ENCODE measurements around the gene IL11. TPM values are rescaled to one million over a fixed set of nuclear protein-coding genes. Genes with fewer than 3 reads are reported as not detected.

IL11 gene
- polyA plus RNA-seq, 10 donors, result 0.07 to 0.66 (median 0.39) TPM; not detected in 2

DNA sequence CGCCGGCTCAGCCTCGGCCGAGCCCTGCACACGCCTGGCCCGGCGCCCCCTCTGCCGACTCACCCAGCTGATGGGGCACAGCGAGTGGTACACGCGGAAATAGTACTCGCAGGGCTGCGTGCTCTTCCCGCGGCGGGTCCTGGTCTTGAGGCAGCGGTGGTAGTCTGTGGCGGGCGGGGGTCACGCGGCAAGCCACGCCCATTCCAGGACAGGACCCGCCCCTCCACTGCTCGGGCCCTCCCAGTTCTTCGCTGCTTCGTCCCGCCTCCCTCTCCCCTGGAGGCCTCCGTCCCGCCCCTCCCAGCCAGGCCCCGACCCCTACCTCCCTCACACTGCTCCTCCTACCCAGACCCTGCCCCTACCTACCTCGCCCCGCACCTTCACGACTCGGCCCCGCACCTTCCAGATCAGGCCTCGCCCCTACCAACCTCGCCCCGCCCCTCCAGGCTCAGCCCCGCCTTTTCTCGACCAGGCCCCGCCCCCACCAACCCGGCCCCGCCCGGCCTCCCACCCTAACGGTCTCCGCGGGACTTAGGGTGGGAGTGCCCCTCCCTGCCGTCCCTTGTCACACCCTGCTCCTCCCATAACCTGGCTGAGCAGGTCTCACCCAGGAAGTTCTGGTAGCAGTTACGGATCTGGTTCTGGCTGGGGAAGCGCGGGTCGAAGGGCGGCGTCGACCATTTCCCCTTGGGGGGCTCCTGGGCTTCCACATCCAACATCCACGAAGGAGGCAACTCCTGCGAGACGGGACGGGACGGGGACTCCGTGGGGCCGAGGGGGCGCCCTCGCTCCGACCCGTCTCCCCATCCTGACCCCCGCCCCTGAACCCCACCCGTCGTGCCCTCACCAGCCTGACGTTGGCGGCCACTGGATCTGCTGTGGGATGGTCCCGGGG is 16.2 kb downstream of the IL11 start:
- DNase-seq, result peak in 1 of 3 donors; percentile 63

- DNase-seq, result no peak
Measured at GRCh38 chr19:55353356-55353802, 16.9 kb downstream of the IL11 start.

DNA sequence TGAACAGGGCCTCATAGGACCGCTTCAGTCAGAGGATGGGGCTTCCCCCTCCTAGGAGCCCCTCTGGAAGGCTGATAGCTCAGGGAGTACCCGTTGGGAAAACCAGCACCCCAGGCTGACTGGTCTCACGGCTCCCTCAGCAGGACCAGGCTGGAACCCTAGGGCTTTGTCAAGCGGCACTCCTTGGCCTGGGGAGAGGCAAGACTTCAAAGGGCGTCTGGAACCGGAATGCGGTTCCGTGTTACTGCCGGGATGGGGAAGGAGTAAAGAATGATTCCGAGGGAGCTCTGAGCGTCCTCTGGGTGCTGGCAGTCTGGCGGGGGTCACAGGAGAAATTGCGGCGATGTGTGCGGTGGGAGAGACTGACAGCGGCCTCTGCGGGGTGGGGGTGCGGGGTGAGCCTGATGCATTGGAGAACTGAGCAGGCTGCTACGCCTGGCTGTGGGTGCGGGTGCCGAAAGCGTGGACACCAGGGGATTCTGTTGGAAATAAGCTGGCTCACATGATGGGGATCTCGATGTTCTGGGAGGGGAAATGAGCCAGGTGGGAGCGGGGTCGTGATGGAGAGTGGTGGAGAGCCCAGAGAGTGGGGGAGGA is 17.6 kb downstream of the IL11 start:
- DNase-seq, result no peak

DNA sequence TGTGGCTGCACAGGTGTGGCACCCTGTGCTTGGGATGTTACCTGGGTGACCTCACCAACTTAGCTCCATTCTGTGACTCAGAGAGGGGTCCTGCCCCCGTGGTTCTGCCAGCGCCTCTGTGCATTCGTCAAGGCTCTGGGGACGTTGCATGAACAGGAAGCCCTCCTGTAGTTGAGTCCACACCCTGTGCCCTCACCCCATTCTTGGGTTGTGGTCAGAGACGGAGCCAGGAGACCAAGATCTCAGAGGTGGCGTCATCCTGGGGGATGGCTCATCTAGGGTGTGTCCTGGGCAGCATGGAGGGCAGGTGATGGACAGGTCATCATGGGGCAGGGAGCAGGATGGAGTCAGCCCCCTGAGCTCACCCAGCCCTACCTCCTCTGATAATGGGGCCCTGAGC is 18.2 kb downstream of the IL11 start:
- DNase-seq, result no peak

DNA sequence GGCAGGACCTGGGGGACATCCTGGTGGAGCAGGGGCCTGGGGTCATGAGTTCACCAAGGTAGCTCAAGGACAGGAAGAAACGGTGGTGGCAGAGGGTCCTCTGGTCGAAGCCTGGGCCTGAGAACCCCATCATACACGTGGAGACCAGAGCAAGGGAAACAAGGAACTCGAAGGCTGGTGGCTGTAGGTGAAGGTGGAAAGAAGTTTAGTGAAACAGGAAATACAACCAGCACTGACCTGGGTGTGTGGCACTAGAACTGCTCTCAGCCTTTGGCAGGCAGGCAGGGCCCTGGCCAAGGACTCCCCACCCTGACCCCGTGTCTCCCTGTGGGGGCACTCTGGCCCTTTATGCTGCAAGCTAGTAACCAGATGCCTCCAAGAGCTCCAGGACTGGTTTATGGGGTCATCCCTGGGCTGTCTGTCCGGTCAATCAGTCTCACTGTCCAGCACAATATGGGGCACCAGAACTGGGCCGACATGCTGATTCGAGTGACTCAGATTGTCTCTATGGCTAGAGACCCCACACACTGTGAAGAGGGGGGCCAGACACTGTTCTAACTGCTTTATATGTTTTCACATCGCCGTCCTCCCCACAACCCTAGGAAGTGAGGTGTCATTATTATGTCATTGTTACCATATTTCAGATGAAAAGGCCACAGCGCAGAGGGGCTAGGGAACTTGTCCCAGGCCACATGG is 19.5 kb downstream of the IL11 start:
- no peak for DNase-seq

DNA sequence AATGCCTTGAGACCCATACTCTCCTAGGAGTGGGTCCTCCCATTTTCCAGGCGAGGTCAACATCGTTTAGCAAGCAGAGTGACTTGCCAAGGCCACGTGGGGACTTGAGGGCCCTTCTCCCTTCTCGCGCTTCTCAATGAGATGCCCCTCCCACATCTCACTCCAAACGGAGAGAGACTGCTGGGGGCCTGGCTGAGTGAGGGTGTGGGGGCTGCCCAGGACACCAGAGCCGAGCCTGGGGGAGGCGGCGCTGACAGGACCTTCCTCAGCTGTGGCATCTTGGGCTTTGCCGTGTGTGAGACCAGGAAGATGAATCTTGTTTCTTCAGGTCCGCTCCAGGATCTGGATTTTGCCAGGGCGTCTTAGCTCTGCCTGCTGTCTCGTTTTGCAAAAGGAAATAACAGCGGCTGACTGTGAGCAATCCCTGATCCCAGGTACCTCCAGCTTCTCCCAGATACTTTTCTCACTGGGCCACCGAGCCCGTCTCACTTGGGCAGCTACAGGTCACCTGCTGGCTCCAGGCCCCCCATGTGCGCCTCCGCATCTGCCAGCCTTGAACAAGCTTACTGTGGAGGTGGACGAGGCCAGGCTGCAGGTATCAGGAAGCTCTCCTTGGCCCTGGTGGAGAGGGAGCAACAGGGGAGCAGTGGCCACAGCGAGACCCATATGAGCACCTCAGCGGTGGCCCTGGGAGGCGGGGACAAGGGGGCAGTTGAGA is 21.8 kb downstream of the IL11 start:
- DNase-seq, result peak in 1 of 3 donors; percentile 49

- DNase-seq, result no peak
Measured at GRCh38 chr19:55347442-55348009, 22.7 kb downstream of the IL11 start.

DNA sequence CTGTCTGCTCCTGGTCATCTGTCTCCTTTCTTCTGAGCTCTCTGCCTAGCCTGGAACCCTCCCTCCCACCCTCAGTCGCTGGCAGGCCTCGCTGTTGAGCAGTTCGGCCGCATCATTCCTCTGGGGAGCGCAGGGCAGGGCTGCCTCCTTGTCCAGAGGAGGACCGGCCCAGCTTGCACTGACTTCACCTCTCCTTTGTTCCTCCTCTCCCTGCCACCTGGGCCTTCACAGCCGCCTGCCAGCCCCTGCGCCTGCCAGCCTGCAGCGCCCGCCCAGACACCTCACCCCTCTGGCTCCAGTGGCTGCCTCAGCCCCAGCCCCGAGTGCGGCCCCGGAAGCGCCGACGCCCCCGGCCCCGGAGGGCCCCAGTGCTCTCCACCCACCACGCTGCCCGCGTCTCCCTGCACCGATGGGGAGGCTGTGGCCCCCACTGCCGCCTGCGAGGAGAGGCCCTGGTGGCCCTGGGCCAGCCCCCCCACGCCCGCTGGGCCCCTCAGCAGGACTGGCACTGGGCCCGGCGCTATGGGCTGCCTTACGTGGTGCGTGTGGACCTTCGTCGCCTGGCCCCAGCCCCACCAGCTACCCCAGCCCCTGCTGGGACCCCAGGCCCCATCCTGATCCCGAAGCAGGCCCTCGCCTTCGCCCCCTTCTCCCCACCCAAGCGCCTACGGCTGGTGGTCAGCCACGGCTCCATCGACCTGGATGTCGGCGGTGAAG is 23.4 kb downstream of the IL11 start:
- peak in 1 of 3 donors; percentile 36 for DNase-seq

DNA sequence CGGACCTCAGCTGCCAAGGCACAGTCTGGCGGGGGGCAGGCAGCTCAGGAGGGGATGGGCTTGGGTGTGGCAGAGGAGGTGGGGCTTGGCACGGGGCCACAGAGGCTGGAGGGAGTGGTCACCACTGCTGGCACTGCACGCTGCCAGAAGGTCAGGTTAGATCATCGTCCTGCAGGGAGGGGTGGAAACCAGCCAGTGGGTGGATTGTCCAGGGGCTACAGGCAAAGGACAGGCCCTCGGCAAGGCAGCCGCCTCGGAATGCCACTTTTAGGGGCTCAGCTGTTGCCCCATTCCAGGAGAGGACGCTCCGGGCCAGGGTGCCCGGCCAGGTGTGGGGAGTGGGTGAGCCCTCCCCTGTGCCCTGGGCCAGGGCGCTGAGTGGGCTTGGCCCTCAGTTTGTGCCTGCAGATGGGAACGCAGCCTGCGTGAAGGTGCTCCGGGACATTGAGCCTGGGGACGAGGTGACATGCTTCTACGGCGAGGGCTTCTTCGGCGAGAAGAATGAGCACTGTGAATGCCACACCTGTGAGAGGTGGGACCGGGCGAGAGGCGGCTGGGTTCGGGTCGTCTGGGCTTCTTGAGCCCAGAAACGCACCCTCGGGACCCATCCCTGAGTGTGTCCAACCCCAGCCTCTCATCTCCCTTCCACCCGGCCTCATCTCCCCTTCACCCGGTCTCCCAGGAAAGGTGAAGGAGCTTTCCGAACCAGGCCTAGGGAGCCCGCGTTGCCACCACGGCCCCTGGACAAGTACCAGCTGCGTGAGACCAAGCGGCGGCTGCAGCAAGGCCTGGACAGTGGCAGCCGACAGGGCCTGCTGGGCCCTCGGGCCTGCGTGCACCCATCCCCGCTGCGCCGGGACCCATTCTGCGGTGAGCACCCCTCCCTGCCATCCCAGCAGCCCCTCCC is 24.2 kb downstream of the IL11 start:
- DNase-seq, result peak; percentile 52 to 75 (median 63)

DNA sequence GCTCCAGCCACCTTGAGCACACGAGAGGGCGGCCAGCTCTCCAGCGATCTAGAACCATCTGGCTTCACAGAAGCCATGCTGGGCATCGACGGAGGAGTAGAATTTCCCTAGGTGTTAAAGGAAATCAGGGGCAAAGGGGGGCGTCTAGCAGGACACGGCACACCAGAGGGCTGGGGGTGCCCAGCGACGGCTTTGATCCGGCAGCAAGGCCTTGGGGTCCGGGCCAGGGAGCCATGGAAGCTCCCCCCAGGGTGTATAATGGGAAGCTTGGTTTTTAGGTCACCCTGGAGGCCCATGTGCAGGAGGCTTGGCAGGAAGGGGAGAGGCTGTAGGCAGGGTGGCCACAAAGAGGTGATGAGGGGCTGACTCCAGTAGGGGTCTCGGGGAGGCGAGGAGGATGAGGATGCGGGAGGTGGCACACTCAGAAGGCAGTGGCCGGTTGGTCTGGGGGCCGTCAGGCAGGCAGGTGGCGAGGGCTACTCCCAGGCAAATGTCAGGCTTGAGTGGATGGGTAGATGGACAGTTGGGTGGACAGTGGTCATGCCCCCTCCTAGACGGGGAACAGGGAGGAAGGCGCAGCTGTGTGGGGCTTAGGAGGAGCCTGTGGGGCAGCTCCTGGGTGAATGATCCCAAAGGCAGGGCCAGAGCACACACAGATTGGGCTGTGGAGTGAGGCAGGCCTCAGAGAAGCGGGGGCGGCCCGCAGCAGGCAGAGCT is 25.0 kb downstream of the IL11 start:
- DNase-seq, result no peak

DNA sequence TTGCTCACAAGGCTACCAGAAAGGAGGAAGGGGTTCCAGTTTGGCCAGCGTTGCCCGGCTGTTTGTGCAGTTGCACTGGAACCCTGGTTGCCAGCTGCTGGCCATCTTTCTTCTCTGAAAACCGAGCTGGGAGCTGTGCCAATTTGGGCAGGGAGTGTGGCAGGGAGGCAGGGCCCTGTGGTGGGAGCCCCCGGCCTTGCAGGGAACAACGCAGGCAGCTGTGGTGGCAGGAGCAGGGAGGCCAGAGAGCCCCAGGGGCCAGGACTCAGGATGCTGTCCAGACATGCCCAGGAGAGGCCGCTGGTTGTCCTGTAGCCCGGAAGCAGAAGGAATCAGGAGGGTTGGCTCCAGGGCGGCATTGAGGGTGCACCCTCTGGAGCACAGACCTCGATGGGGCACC is 25.8 kb downstream of the IL11 start:
- peak; percentile 48 to 71 (median 57) for DNase-seq

GRCh38 chr19:55341595-55342531 is 28.4 kb downstream of the IL11 start:
- DNase-seq, result no peak

DNA sequence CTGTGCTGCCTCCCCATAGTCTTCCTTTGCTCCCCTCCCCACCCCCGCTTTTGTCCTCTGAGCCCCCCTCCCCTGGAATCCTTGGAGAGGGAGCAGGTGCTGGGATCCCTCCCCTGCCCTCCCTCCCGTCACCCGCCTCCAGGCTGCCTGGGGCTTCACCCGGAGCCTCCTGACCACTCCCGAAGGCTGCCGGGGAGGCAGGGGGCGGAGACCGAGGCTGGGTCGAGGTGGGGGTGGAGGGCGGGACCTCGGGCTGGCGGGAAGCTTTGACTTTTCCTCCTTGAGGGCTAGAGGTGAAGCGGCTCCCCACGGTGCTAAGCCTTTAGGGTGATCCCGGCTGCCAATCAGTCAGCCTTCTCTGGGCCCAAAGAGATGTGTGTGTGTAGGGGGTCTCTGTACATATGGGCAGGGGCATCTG is 29.1 kb downstream of the IL11 start:
- peak; percentile 76 to 83 (median 83) for DNase-seq

DNA sequence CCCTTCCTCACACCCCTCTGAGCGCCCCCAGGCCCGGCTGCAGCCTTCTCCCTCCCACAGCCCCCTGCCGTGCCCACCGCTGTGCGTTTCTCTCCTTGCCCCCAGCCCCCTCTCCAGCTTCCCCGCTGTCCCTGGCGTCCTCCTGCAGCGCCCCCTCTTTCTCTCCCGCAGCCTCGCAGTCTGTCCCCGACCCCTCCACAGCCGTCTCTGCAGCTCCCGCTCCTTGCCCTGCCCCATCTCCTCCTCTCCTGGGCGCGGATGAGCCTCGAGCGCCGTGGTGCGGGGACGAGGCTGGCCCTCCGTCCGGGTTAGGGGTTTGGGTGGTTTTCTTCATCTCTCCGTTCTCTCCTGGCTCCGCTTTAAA is 29.5 kb downstream of the IL11 start:
- peak in 1 of 3 donors; percentile 33 for DNase-seq

- DNase-seq, result peak in 1 of 3 donors; percentile 56
Measured at GRCh38 chr19:55339889-55340783, 30.1 kb downstream of the IL11 start.

GRCh38 chr19:55339105-55339888 is 31.0 kb downstream of the IL11 start, which contains the start of gene KMT5C:
Gene KMT5C (plus strand): TSS chr19:55339876. CDS start chr19:55341937, 2,061 bp downstream.
- DNase-seq, result peak; percentile 100
